Measurements from ENCODE around the gene NHSL2.

- TF ChIP-seq POLR2A (IDR thresholded peaks at IDR 0.05; ENCODE audit: low read depth, low read length) (no peak), POLR2AphosphoS5 (IDR thresholded peaks at IDR 0.05; ENCODE audit: low read depth, low read length) (no peak), TAF1 (IDR thresholded peaks at IDR 0.05; ENCODE audit: borderline replicate concordance, low read depth, low read length) (no peak)
These were observed 38.7 kb downstream of the NHSL2 start for GRCh38 chrX:71949363-71949762.
